HepG2 (cell line): ENCODE measurements around the gene TXNDC11. TPM values are rescaled to one million over a fixed set of nuclear protein-coding genes. Genes with fewer than 3 reads are reported as not detected.

Source experiments
- ATAC-seq: fragments of 200-7000 bp; cut with Tn5 transposase; 3 replicates; pipeline ENCODE4 v1.9.1; 2020; ENCODE audit warnings: mild to moderate bottlenecking, moderate library complexity
- BruUV-seq: library from RNA; stranded (reverse); fragments of 400-500 nt; replicated peaks from 2 replicates; lab custom pipeline; 2021; lab: Mats Ljungman, UMichigan
- CTCF ChIA-PET: fragments of 300-600 bp; formaldehyde crosslinking; extraction: SDS; loops from one replicate; lab custom pipeline; 2021; ENCODE audit warnings: low total read pairs, inconsistent platforms, low intra/inter-chr PET ratio; lab: Yijun Ruan, JAX
- POLR2A ChIA-PET: fragments of 350-600 bp; sonication (Branson Sonifier 250); formaldehyde crosslinking; loops from one replicate; lab custom pipeline; 2020; ENCODE audit warnings: antibody characterized with exemption, inconsistent platforms; lab: Yijun Ruan, JAX
- DNase-seq: peaks from one replicate; pipeline ENCODE4 v3.0.0-alpha.2; 2015; ENCODE audit warnings: low spot score
- FAIRE-seq: peaks from 3 replicates; lab custom pipeline; 2011; peaks lifted over from hg19 to GRCh38; lab: Jason Lieb, UNC
- H2AFZ ChIP-seq: one replicate; pipeline ENCODE4 v1.6.1; 2011; ENCODE audit warnings: low read length, inconsistent platforms
- H3K27ac ChIP-seq: fragments of 300-600 bp; 3 replicates; pipeline ENCODE4 v1.8.0; 2011; ENCODE audit warnings: mixed run types, mild to moderate bottlenecking, mixed read lengths, low read length, inconsistent platforms; ENCODE audit not compliant: insufficient read depth; ENCODE audit errors: extremely low read length
- H3K27me3 ChIP-seq, 2 experiments: fragments of 200-600 bp in 1 of 2; 2 replicates in 1 of 2; 3 replicates in 1 of 2; pipeline versions ENCODE4 v1.6.0 to v1.8.0; 2011; ENCODE audit warnings: low read length in 2 of 2, mild to moderate bottlenecking in 2 of 2, moderate library complexity in 2 of 2, inconsistent platforms in 1 of 2; ENCODE audit not compliant: insufficient read depth in 2 of 2, control insufficient read depth in 1 of 2
- H3K36me3 ChIP-seq, 2 experiments: fragments of 200-600 bp in 1 of 2; replicated peaks in 1 of 2; 2 replicates in 1 of 2; 3 replicates in 1 of 2; pipeline versions ENCODE4 v1.5.1 to v1.8.0; 2011; ENCODE audit warnings: low read length in 2 of 2, inconsistent platforms in 1 of 2; ENCODE audit not compliant: insufficient read depth in 2 of 2, control insufficient read depth in 1 of 2
- H3K4me1 ChIP-seq: 2 replicates; pipeline ENCODE4 v1.5.1; 2012; ENCODE audit warnings: low read length, inconsistent platforms; ENCODE audit not compliant: insufficient read depth
- H3K4me2 ChIP-seq: 2 replicates; pipeline ENCODE4 v1.6.0; 2011; ENCODE audit warnings: low read depth, low read length, inconsistent platforms
- H3K4me3 ChIP-seq, 3 experiments: fragments of 200-600 bp in 1 of 3; sonication (generic), shearing (Covaris generic) in 1 of 3; replicated peaks in 1 of 3; 2 replicates each; pipeline ENCODE4 v1.5.1; 2011 to 2016; ENCODE audit warnings: low read length in 3 of 3, inconsistent platforms in 2 of 3, low read depth in 2 of 3, mild to moderate bottlenecking in 2 of 3, control low read depth in 1 of 3, mixed read lengths in 1 of 3; ENCODE audit not compliant: insufficient read depth in 1 of 3
- H3K79me2 ChIP-seq: one replicate; pipeline ENCODE4 v1.6.1; 2011; ENCODE audit warnings: low read length, inconsistent platforms; ENCODE audit not compliant: insufficient read depth
- H3K9ac ChIP-seq: 2 replicates; pipeline ENCODE4 v1.6.0; 2011; ENCODE audit warnings: mild to moderate bottlenecking, low read depth, low read length, inconsistent platforms; ENCODE audit not compliant: insufficient read depth
- H3K9me3 ChIP-seq: 2 replicates; pipeline ENCODE4 v1.5.1; 2012; ENCODE audit warnings: mild to moderate bottlenecking, low read length
- H4K20me1 ChIP-seq: 2 replicates; pipeline ENCODE4 v1.6.0; 2011; ENCODE audit warnings: inconsistent platforms, mild to moderate bottlenecking, low read length, moderate library complexity; ENCODE audit not compliant: insufficient read depth
- FIP1L1 ChIP-seq: fragments of 200-400 bp; formaldehyde crosslinking; IDR thresholded peaks from 2 replicates; pipeline ENCODE4 v1.6.1; 2018; ENCODE audit warnings: low read depth, mild to moderate bottlenecking, low read length, moderate library complexity, borderline replicate concordance; ENCODE audit not compliant: insufficient read depth
- HDAC1 ChIP-seq: sonication (generic); formaldehyde crosslinking; IDR thresholded peaks from 2 replicates; pipeline ENCODE4 v1.5.1; 2020; ENCODE audit warnings: mild to moderate bottlenecking, missing genetic modification reagents
- MAFG ChIP-seq: sonication (generic); formaldehyde crosslinking; IDR thresholded peaks from 2 replicates; pipeline ENCODE4 v1.5.1; 2020; ENCODE audit warnings: mild to moderate bottlenecking, missing genetic modification reagents
- MATR3 ChIP-seq: sonication (generic); formaldehyde crosslinking; IDR thresholded peaks from 2 replicates; pipeline ENCODE4 v1.4.0; 2020; ENCODE audit warnings: missing genetic modification reagents
- MED13 ChIP-seq: sonication (generic); formaldehyde crosslinking; IDR thresholded peaks from 2 replicates; pipeline ENCODE4 v1.5.0; 2020; ENCODE audit warnings: missing genetic modification reagents
- NFKB2 ChIP-seq: sonication (generic); formaldehyde crosslinking; IDR thresholded peaks from 2 replicates; pipeline ENCODE4 v1.4.0; 2020; ENCODE audit warnings: missing genetic modification reagents, borderline replicate concordance
- PAXIP1 ChIP-seq: sonication (generic); formaldehyde crosslinking; conservative IDR thresholded peaks from 2 replicates; pipeline ENCODE4 v1.4.0; 2020; ENCODE audit warnings: mild to moderate bottlenecking, missing genetic modification reagents, moderate library complexity
- RBM22 ChIP-seq: fragments of 200-400 bp; formaldehyde crosslinking; optimal IDR thresholded peaks from 2 replicates; pipeline ENCODE3; 2017; ENCODE audit warnings: mild to moderate bottlenecking, low read length, moderate library complexity
- RCOR2 ChIP-seq: IDR thresholded peaks from 2 replicates; pipeline ENCODE4 v1.6.1; 2016; ENCODE audit warnings: missing biosample characterization, missing genetic modification reagents
- RELA ChIP-seq: sonication (generic); formaldehyde crosslinking; IDR thresholded peaks from 2 replicates; pipeline ENCODE4 v1.4.0; 2020; ENCODE audit warnings: missing genetic modification reagents
- SIX4 ChIP-seq: sonication (generic); formaldehyde crosslinking; IDR thresholded peaks from 2 replicates; pipeline ENCODE4 v1.4.0; 2020; ENCODE audit warnings: missing genetic modification reagents
- SMAD9 ChIP-seq: sonication (generic); formaldehyde crosslinking; IDR thresholded peaks from 2 replicates; pipeline ENCODE4 v1.5.1; 2020; ENCODE audit warnings: mild to moderate bottlenecking, missing genetic modification reagents
- SRSF1 ChIP-seq: fragments of 200-400 bp; formaldehyde crosslinking; optimal IDR thresholded peaks from 2 replicates; pipeline ENCODE3; 2017; ENCODE audit warnings: mild to moderate bottlenecking, low read depth, low read length, moderate library complexity
- TAF1 ChIP-seq: sonication (generic); formaldehyde crosslinking; IDR thresholded peaks from 2 replicates; pipeline ENCODE4 v1.4.0; 2020; ENCODE audit warnings: missing genetic modification reagents
- ZBTB26 ChIP-seq: IDR thresholded peaks from 2 replicates; pipeline ENCODE4 v1.6.1; 2016; ENCODE audit warnings: missing compliant biosample characterization, missing genetic modification reagents, borderline replicate concordance
- ZNF253 ChIP-seq: sonication (generic); formaldehyde crosslinking; IDR thresholded peaks from 2 replicates; pipeline ENCODE4 v1.8.0; 2022; ENCODE audit warnings: mild to moderate bottlenecking, missing genetic modification reagents, borderline replicate concordance
- ZNF362 ChIP-seq: sonication (generic); formaldehyde crosslinking; IDR thresholded peaks from 2 replicates; pipeline ENCODE4 v1.4.0; 2020; ENCODE audit warnings: missing genetic modification reagents, mild to moderate bottlenecking, borderline replicate concordance
- ZNF670 ChIP-seq: sonication (generic); formaldehyde crosslinking; IDR thresholded peaks from 2 replicates; pipeline ENCODE4 v1.8.0; 2022; ENCODE audit warnings: mild to moderate bottlenecking, missing genetic modification reagents, borderline replicate concordance
- ZNF777 ChIP-seq: sonication (generic); formaldehyde crosslinking; IDR thresholded peaks from 2 replicates; pipeline ENCODE4 v1.4.0; 2020; ENCODE audit warnings: missing genetic modification reagents
- WGBS: methylation state at CpG from one replicate; pipeline ENCODE4 v1.1.6; 2017; ENCODE audit warnings: low lambda C conversion rate; 5-methylcytosine and 5-hydroxymethylcytosine counted together
- in situ Hi-C: cut with HindIII; loops from 2 replicates; pipeline ENCODE4 v1.10.0; 2017; ENCODE audit warnings: low pct_unique_long_range_greater_than_20kb; ENCODE audit not compliant: extremely low pct_ligation_motif_present
- intact Hi-C: fragments of 100-400 bp; cut with micrococcal nuclease; formaldehyde crosslinking; loops from one replicate; pipeline ENCODE4 v1.10.0; 2022; ENCODE audit not compliant: unreplicated experiment
- polyA plus RNA-seq, 8 experiments: library from polyadenylated mRNA; depleted of rRNA in 3 of 8; stranded (reverse) in 7 of 8; unstranded in 1 of 8; fragments of >200 nt; fragmentation: Illumina TruSeq in 4 of 8; extraction: Trizol in 4 of 8; gene quantifications; 2 replicates each; pipeline versions ENCODE4 v1.2.1 to v1.2.3, GENCODE V29; 2011 to 2016; ENCODE audit warnings: low read depth in 4 of 8, missing spikeins in 1 of 8, mixed read lengths in 1 of 8; ENCODE audit not compliant: insufficient read depth in 1 of 8
- total RNA-seq, 5 experiments: library from RNA; depleted of rRNA; stranded (reverse); fragments of >200 nt; fragmentation: Illumina TruSeq; extraction: Trizol; gene quantifications; 2 replicates each; pipeline ENCODE4 v1.2.3, GENCODE V29; 2016; ENCODE audit warnings: low read depth in 1 of 5

TXNDC11 gene
- total and polyA plus RNA-seq, 2 of the 13 experiments (the other 11 are each of a cell fraction or from before 2014, with no cell fraction given), result 74.9 to 123 TPM

- Histone ChIP-seq H3K4me2 (no peak overlapping the region), H3K27me3 (no peaks in the 10 kb centered on the region), H3K9me3 (no peaks in the 10 kb centered on the region), H3K79me2 (peaks cover 66% of the 10 kb centered on the region), H3K36me3 (peaks cover 40 to 84% of the 10 kb centered on the region in 2 experiments), H3K4me3 (no peak overlapping the region), H3K27ac (no peak overlapping the region), H3K4me1 (peaks cover 80% of the 10 kb centered on the region), H3K9ac (no peak overlapping the region), H2AFZ (no peak overlapping the region), H4K20me1 (peaks cover 24% of the 10 kb centered on the region)
- no TSS peak for BruUV-seq
- no peak for FAIRE-seq
- 79% methylated on average over 3 of the region's 3 CpGs for WGBS
- intact Hi-C loops, result no loop called here
- in situ Hi-C loops, result no loop called here
- CTCF ChIA-PET, result no interaction called here
- no peak for DNase-seq
- ATAC-seq, result peak; percentile 16; the same call in 1 of the 3 replicates
- POLR2A ChIA-PET, result interaction anchor here (1.0 to 4.1 kb wide), 4 partner anchors 9 to 76 kb away, joined by 3 to 41 read pairs (median 4); partner anchors contain the start of genes TXNDC11 and ZC3H7A
- TF ChIP-seq MATR3 (no peak), ZNF253 (CRISPR knock-in tag) (no peak), ZNF670 (CRISPR knock-in tag) (no peak), FIP1L1 (no peak), PAXIP1 (peak; percentile 47; the same call in 1 of the 2 replicates), SIX4 (CRISPR knock-in tag) (no peak), RBM22 (peak; percentile 10), NFKB2 (CRISPR knock-in tag) (no peak), RELA (CRISPR knock-in tag) (no peak), TAF1 (CRISPR knock-in tag) (no peak), HDAC1 (0 out of 2 replicates have a peak, but pooled peaks have one; percentile 24), SMAD9 (CRISPR knock-in tag) (no peak), ZNF362 (CRISPR knock-in tag) (peak; percentile 77; the same call in 1 of the 2 replicates), MAFG (no peak), ZNF777 (CRISPR knock-in tag) (no peak), RCOR2 (CRISPR knock-in tag) (no peak), MED13 (no peak), SRSF1 (no peak), ZBTB26 (CRISPR knock-in tag) (no peak)
Measured at GRCh38 chr16:11734025-11734652, 8.5 kb downstream of the TXNDC11 start.
